ENCODE measurements around the gene CDHR4. TPM values are rescaled to one million over a fixed set of nuclear protein-coding genes. Genes with fewer than 3 reads are reported as not detected.

CDHR4 gene
- total and polyA plus RNA-seq, 2 of the 8 experiments (the other 6 are each of a cell fraction or from before 2014, with no cell fraction given): 0.50 to 0.60 TPM

- peak; percentile 64 to 82; a peak in 2 of 4 replicates for TF ChIP-seq SIN3A (conservative IDR thresholded peaks at IDR 0.05 in 1 of 2, IDR thresholded peaks at IDR 0.05 in 1 of 2; ENCODE audit: low read depth in 1 of 2, low read length in 2 of 2)
- TF ChIP-seq FOSL1 (IDR thresholded peaks at IDR 0.05; ENCODE audit: insufficient read depth, low read depth, low read length): no peak
- no peak for TF ChIP-seq HDAC6 (IDR thresholded peaks at IDR 0.05; ENCODE audit: low read depth, low read length)
- TF ChIP-seq CHD1 (IDR thresholded peaks at IDR 0.05; ENCODE audit: low read depth, low read length): no peak
- TF ChIP-seq MAFK (IDR thresholded peaks at IDR 0.05; ENCODE audit: low read depth, low read length): no peak
- TF ChIP-seq, protein P1, sequence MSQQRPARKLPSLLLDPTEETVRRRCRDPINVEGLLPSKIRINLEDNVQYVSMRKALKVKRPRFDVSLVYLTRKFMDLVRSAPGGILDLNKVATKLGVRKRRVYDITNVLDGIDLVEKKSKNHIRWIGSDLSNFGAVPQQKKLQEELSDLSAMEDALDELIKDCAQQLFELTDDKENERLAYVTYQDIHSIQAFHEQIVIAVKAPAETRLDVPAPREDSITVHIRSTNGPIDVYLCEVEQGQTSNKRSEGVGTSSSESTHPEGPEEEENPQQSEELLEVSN (IDR thresholded peaks at IDR 0.05): peak; percentile 95
- TF ChIP-seq SAP30 (IDR thresholded peaks at IDR 0.05; ENCODE audit: insufficient read depth, insufficient replicate concordance, low read length): no peak
- TF ChIP-seq SP4 (IDR thresholded peaks at IDR 0.05; ENCODE audit: low read length): no peak; the same call in 1 of the 2 replicates
- peak; percentile 87 for TF ChIP-seq SP2 (IDR thresholded peaks at IDR 0.05; ENCODE audit: low read length)
- TF ChIP-seq CBX8 (IDR thresholded peaks at IDR 0.05; ENCODE audit: borderline replicate concordance, low read depth, low read length): no peak
- TF ChIP-seq KDM4A (IDR thresholded peaks at IDR 0.05; ENCODE audit: low read depth, low read length, severe bottlenecking): peak; percentile 77
- TF ChIP-seq JUND (IDR thresholded peaks at IDR 0.05; ENCODE audit: low read length): no peak
- peak; percentile 90 for TF ChIP-seq PHF8 (conservative IDR thresholded peaks at IDR 0.05; ENCODE audit: low read depth, low read length)
- TF ChIP-seq ASH2L (IDR thresholded peaks at IDR 0.05; ENCODE audit: low read length): peak; percentile 27
- TF ChIP-seq TAF7 (optimal IDR thresholded peaks at IDR 0.05; ENCODE audit: borderline replicate concordance, low read depth, low read length): no peak
- TF ChIP-seq RBBP5 (IDR thresholded peaks at IDR 0.05; ENCODE audit: borderline replicate concordance, low read depth, low read length): no peak
- TF ChIP-seq KDM5A (IDR thresholded peaks at IDR 0.05; ENCODE audit: low read length): no peak
- no peak for TF ChIP-seq CEBPB (IDR thresholded peaks at IDR 0.05; ENCODE audit: low read depth, low read length)
- no peak for TF ChIP-seq TCF12 (IDR thresholded peaks at IDR 0.05; ENCODE audit: low read depth, low read length)
- TF ChIP-seq SP1 (IDR thresholded peaks at IDR 0.05; ENCODE audit: low read depth, low read length): peak; percentile 99
Observed at GRCh38 chr3:49786357-49787181, 13.1 kb downstream of the CDHR4 start, which contains the start of gene IP6K1 (continued).
